ENCODE data around the gene ZNF561.

Gene ZNF561

DNA sequence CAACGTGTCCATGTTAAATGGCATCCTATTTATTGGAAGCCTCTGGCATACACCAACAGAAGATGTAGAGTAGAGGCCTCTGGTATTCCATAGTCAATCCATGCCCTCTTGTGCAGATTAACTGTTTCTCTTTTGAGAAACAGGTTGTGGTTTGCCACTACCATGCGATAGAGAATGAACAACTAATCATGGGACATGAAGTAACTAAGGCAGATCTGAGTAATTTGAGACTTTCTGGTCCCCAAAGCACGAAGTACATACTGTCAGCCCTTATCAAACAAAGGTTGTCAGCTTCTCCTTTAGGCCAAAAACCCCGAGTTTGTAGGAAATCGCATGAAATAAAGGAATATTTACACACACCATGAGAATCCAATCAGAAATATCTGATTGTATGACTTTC, 40.3 kb downstream of the ZNF561 start:
- peaks cover 0 to 23% (median 11%) of the 10 kb centered on the region in 4 donors for H3K4me1 ChIP-seq
- peaks cover 30 to 40% (median 37%) of the 10 kb centered on the region in 3 donors for H3K36me3 ChIP-seq
- no peak overlapping the region for H3K27ac ChIP-seq
- H3K4me3 ChIP-seq: no peak overlapping the region
- TF ChIP-seq, protein P1, sequence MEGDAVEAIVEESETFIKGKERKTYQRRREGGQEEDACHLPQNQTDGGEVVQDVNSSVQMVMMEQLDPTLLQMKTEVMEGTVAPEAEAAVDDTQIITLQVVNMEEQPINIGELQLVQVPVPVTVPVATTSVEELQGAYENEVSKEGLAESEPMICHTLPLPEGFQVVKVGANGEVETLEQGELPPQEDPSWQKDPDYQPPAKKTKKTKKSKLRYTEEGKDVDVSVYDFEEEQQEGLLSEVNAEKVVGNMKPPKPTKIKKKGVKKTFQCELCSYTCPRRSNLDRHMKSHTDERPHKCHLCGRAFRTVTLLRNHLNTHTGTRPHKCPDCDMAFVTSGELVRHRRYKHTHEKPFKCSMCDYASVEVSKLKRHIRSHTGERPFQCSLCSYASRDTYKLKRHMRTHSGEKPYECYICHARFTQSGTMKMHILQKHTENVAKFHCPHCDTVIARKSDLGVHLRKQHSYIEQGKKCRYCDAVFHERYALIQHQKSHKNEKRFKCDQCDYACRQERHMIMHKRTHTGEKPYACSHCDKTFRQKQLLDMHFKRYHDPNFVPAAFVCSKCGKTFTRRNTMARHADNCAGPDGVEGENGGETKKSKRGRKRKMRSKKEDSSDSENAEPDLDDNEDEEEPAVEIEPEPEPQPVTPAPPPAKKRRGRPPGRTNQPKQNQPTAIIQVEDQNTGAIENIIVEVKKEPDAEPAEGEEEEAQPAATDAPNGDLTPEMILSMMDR (IDR thresholded peaks at IDR 0.05): no peak
- DNase-seq: no peak
- H3K27me3 ChIP-seq: no peaks in the 10 kb centered on the region
- intact Hi-C loops (cut with DNase I; ENCODE audit: low total_unique reads): loop anchor here (5.0 to 10.0 kb wide), 2 partner anchors 204 to 253 kb away; no protein-coding TSS in a partner anchor
- H3K9me3 ChIP-seq: peaks cover 0 to 35% (median 15%) of the 10 kb centered on the region in 3 donors

DNA sequence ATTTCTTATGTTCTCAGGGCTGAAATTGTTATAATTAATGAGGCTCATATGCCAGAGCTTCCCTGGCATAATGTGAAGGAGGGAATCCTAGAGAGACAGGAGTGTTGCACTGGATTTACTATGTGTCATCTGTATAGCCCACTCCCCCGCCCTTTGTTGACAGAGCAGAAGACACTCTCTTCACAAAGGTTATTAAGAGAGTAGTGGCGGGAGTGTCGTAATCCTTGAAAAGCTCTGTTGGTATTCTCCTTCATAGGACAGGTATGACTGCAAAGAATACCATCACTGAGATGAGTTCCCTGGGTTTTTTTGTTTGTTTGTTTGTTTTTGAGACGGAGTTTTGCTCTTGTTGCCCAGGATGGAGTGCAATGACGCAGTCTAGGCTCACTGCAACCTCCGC, 50.8 kb downstream of the ZNF561 start:
- H3K9me3 ChIP-seq: peaks cover 4 to 100% (median 96%) of the 10 kb centered on the region in 3 donors
- DNase-seq: no peak

DNA sequence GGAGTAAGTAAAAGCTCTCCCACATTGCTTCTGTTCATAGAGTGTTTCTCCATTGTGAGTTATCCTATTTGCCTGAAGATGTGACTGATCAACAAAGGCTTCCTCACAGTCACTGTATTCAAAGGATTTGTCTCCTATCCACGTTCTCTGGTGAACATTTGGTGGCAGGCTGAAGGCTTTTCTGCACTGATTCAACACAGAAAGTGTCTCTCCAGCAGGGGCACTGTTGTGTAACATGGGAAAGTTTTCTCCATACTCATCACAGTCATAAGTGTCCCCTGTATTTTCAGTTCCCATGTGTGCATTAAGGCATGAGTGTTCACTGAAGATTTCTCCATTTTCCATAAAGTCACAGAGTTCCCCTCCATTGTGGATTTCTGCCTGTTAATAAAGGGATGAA, 54.3 kb downstream of the ZNF561 start:
- H3K4me1 ChIP-seq: no peaks in the 10 kb centered on the region
- TF ChIP-seq, protein P1 (IDR thresholded peaks at IDR 0.05): no peak
- peaks cover 95 to 99% (median 99%) of the 10 kb centered on the region in 3 donors for H3K36me3 ChIP-seq
- no peaks in the 10 kb centered on the region for H3K27me3 ChIP-seq
- no peak for DNase-seq
- H3K27ac ChIP-seq: no peak overlapping the region
- intact Hi-C loops (cut with DNase I; ENCODE audit: low total_unique reads): no loop called here
- no peak overlapping the region for H3K4me3 ChIP-seq
- peaks cover 10 to 100% (median 95%) of the 10 kb centered on the region in 3 donors for H3K9me3 ChIP-seq

More for the DNA sequence above, 50.8 kb downstream of the ZNF561 start:
- Histone ChIP-seq H3K27ac (no peak overlapping the region), H3K4me1 (no peaks in the 10 kb centered on the region), H3K36me3 (peaks cover 79 to 99% (median 95%) of the 10 kb centered on the region in 3 donors), H3K27me3 (no peaks in the 10 kb centered on the region), H3K4me3 (no peak overlapping the region)
- intact Hi-C loops (cut with DNase I; ENCODE audit: low total_unique reads): loop anchor here (5.0 kb wide), 1 partner anchor 422 kb away; no protein-coding TSS in a partner anchor
- TF ChIP-seq, protein P1 (IDR thresholded peaks at IDR 0.05): no peak

DNA sequence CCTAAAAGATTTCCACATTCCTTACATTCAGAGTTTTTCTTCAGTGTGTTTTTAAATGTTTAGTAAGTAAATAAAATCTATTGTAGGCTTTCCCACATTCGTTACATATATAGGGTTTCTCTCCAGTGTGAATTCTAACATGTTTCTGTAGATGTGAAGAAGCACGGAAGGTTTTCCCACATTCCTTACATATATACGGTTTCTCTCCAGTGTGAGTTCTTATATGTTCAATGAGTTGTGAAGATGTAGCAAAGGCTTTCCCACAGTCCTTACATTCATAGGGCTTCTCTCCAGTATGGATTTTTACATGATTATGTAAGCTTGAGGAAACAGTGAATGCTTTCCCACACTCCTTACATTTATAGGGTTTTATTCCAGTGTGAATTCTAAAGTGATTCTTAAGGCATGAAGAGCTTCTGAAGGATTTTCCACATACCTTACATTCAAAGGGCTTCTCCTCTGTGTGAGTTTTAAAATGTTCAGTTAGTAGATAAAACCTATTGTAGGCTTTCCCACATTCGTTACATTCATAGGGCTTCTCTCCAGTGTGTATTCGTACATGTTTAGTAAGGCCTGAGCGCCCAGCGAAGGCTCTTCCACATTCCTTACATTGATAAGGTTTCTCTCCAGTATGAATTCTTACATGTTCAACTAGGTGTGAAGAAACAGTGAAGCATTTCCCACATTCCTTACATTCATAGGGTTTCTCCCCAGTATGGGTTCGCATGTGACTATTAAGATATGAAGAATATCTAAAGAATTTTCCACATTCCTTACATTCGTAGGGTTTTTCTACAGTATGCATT, 54.9 kb downstream of the ZNF561 start:
- Histone ChIP-seq H3K36me3 (peaks cover 95 to 99% (median 99%) of the 10 kb centered on the region in 3 donors), H3K4me1 (no peaks in the 10 kb centered on the region), H3K27me3 (no peaks in the 10 kb centered on the region), H3K27ac (no peak overlapping the region), H3K4me3 (no peak overlapping the region), H3K9me3 (peaks cover 10 to 100% (median 95%) of the 10 kb centered on the region in 3 donors)
- TF ChIP-seq, protein P1 (IDR thresholded peaks at IDR 0.05): no peak
- DNase-seq: no peak
- intact Hi-C loops (cut with DNase I; ENCODE audit: low total_unique reads): no loop called here

Measured in tibial artery (tissue), 4 donors.